ENCODE measurements around the gene HTR3C. TPM values are rescaled to one million over a fixed set of nuclear protein-coding genes. Genes with fewer than 3 reads are reported as not detected.

Gene HTR3C
- total and polyA plus RNA-seq, 2 donors from 2014 or later: not detected

DNA sequence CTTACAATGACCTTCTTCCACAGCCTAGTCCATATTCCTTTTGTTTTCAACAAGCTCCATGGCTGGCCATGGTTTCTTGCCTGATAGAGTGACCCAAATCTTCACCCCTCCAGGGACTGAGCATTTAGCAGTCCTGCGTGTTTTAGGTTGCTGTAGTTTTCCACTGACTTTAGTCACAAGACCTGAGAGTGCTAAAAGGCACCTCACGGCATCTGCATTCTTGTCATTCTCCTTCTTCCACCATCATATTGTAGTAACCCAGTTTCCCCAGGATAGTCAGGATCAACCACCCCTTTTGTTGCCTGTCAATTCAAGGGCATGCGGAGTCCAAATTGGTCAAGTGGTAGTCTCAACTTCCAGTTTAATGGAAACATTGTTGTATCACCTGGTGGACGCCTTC lies 20.8 kb downstream of the HTR3C start:
- DNase-seq (no peak), FAIRE-seq (no peak)
- TF ChIP-seq, protein P1, sequence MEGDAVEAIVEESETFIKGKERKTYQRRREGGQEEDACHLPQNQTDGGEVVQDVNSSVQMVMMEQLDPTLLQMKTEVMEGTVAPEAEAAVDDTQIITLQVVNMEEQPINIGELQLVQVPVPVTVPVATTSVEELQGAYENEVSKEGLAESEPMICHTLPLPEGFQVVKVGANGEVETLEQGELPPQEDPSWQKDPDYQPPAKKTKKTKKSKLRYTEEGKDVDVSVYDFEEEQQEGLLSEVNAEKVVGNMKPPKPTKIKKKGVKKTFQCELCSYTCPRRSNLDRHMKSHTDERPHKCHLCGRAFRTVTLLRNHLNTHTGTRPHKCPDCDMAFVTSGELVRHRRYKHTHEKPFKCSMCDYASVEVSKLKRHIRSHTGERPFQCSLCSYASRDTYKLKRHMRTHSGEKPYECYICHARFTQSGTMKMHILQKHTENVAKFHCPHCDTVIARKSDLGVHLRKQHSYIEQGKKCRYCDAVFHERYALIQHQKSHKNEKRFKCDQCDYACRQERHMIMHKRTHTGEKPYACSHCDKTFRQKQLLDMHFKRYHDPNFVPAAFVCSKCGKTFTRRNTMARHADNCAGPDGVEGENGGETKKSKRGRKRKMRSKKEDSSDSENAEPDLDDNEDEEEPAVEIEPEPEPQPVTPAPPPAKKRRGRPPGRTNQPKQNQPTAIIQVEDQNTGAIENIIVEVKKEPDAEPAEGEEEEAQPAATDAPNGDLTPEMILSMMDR (IDR thresholded peaks at IDR 0.05; ENCODE audit: borderline replicate concordance, extremely low read depth, insufficient read depth): no peak
- intact Hi-C loops (cut with DNase I): no loop called here
- Histone ChIP-seq H3K9me3 (ENCODE audit: control insufficient read depth in 2 of 3, insufficient read depth in 1 of 3, low read length in 3 of 3) (no peaks in the 10 kb centered on the region), H3K36me3 (ENCODE audit: control insufficient read depth in 2 of 3, insufficient read depth in 3 of 3, low read length in 3 of 3) (no peaks in the 10 kb centered on the region), H3K27ac (ENCODE audit: low read depth in 2 of 2, low read length in 2 of 2) (no peak overlapping the region), H3K4me1 (ENCODE audit: control insufficient read depth in 2 of 3, insufficient read depth in 2 of 3, low read depth in 1 of 3, low read length in 3 of 3) (no peaks in the 10 kb centered on the region), H3K9ac (ENCODE audit: low read length in 3 of 3) (no peak overlapping the region), H3K4me3 (ENCODE audit: low read length in 3 of 3) (no peak overlapping the region), H3K27me3 (ENCODE audit: control insufficient read depth, insufficient read depth, low read length) (no peaks in the 10 kb centered on the region)

DNA sequence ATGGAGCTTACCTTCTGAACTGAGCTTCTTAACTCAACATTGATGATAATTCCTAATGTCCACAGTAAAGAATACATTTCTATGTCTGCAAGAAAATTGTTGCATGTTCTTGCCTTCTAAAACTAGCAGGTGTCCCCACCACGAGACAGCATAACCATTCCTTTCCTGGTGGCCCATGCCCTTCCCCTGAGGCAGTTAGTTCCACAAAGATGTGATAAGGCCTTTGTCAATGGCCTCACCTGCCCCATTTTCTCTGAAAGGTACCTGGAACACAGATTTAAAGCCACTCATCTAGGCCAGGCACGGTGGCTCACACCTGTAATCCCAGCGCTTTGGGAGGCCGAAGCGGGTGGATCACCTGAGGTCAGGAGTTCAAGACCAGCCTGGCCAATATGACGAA lies 23.1 kb downstream of the HTR3C start:
- DNase-seq: no peak
- no peak overlapping the region for H3K9ac ChIP-seq (ENCODE audit: low read length in 3 of 3)
- intact Hi-C loops (cut with DNase I): no loop called here
- H3K4me3 ChIP-seq (ENCODE audit: low read length in 3 of 3): no peak overlapping the region
- H3K27ac ChIP-seq (ENCODE audit: low read depth in 2 of 2, low read length in 2 of 2): no peak overlapping the region
- no peak for FAIRE-seq
- TF ChIP-seq, protein P1 (IDR thresholded peaks at IDR 0.05; ENCODE audit: borderline replicate concordance, extremely low read depth, insufficient read depth): no peak
- no peaks in the 10 kb centered on the region for H3K4me1 ChIP-seq (ENCODE audit: control insufficient read depth in 2 of 3, insufficient read depth in 2 of 3, low read depth in 1 of 3, low read length in 3 of 3)
- H3K36me3 ChIP-seq (ENCODE audit: control insufficient read depth in 2 of 3, insufficient read depth in 3 of 3, low read length in 3 of 3): no peaks in the 10 kb centered on the region
- no peaks in the 10 kb centered on the region for H3K9me3 ChIP-seq (ENCODE audit: control insufficient read depth in 2 of 3, insufficient read depth in 1 of 3, low read length in 3 of 3)
- H3K27me3 ChIP-seq (ENCODE audit: control insufficient read depth, insufficient read depth, low read length): no peaks in the 10 kb centered on the region

DNA sequence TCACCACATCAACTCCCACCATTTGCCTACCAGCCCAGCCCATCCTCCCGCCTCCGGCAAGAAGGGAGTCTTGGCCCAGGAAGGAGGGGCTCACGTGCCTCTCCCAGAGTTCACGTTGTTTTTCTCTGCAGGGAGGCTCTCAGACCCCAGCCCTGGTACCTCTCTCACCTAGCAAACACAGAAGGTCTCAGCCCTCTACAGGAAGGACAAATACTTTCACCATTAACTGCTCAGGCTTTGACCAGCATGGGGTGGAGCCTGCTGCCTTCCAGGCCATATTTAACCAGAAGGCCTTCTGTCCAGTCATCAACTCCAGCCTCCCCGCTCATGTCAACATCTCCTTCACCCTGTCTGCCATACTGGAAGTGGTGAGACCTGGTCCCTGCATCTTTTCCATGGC lies 25.0 kb downstream of the HTR3C start:
- no peaks in the 10 kb centered on the region for H3K36me3 ChIP-seq (ENCODE audit: control insufficient read depth in 2 of 3, insufficient read depth in 3 of 3, low read length in 3 of 3)
- no peaks in the 10 kb centered on the region for H3K4me1 ChIP-seq (ENCODE audit: control insufficient read depth in 2 of 3, insufficient read depth in 2 of 3, low read depth in 1 of 3, low read length in 3 of 3)
- H3K27me3 ChIP-seq (ENCODE audit: control insufficient read depth, insufficient read depth, low read length): no peaks in the 10 kb centered on the region
- no peak overlapping the region for H3K27ac ChIP-seq (ENCODE audit: low read depth in 2 of 2, low read length in 2 of 2)
- H3K9ac ChIP-seq (ENCODE audit: low read length in 3 of 3): no peak overlapping the region
- no peak overlapping the region for H3K4me3 ChIP-seq (ENCODE audit: low read length in 3 of 3)
- H3K9me3 ChIP-seq (ENCODE audit: control insufficient read depth in 2 of 3, insufficient read depth in 1 of 3, low read length in 3 of 3): no peaks in the 10 kb centered on the region
- DNase-seq: no peak
- TF ChIP-seq, protein P1 (IDR thresholded peaks at IDR 0.05; ENCODE audit: borderline replicate concordance, extremely low read depth, insufficient read depth): no peak
- intact Hi-C loops (cut with DNase I): no loop called here
- FAIRE-seq: no peak

DNA sequence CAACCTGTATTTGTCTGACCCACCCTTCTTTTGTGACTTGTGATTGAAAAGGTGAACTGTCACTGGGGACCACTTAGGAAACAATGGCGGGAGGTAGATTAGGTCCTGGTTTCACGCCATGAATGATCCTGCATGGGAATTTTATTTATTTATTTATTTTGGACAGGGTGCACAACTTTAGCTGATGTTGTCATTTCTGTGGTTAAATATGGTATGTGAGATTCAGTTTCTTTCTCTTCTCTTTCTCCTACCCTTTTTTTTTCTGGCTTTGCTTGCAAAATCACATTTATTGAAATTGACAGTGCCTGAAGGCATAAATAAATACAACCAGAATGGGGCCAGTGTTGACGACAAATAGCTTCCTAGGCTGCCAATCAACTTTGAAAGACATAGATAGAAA lies 26.0 kb downstream of the HTR3C start:
- DNase-seq: no peak
- FAIRE-seq: no peak
- no peaks in the 10 kb centered on the region for H3K36me3 ChIP-seq (ENCODE audit: control insufficient read depth in 2 of 3, insufficient read depth in 3 of 3, low read length in 3 of 3)
- intact Hi-C loops (cut with DNase I): no loop called here
- no peaks in the 10 kb centered on the region for H3K4me1 ChIP-seq (ENCODE audit: control insufficient read depth in 2 of 3, insufficient read depth in 2 of 3, low read depth in 1 of 3, low read length in 3 of 3)
- H3K27ac ChIP-seq (ENCODE audit: low read depth in 2 of 2, low read length in 2 of 2): no peak overlapping the region
- TF ChIP-seq, protein P1 (IDR thresholded peaks at IDR 0.05; ENCODE audit: borderline replicate concordance, extremely low read depth, insufficient read depth): no peak
- no peaks in the 10 kb centered on the region for H3K9me3 ChIP-seq (ENCODE audit: control insufficient read depth in 2 of 3, insufficient read depth in 1 of 3, low read length in 3 of 3)
- no peak overlapping the region for H3K9ac ChIP-seq (ENCODE audit: low read length in 3 of 3)
- H3K27me3 ChIP-seq (ENCODE audit: control insufficient read depth, insufficient read depth, low read length): no peaks in the 10 kb centered on the region
- no peak overlapping the region for H3K4me3 ChIP-seq (ENCODE audit: low read length in 3 of 3)
